ENCODE results near the gene EPHB4.

The EPHB4 gene

DNA sequence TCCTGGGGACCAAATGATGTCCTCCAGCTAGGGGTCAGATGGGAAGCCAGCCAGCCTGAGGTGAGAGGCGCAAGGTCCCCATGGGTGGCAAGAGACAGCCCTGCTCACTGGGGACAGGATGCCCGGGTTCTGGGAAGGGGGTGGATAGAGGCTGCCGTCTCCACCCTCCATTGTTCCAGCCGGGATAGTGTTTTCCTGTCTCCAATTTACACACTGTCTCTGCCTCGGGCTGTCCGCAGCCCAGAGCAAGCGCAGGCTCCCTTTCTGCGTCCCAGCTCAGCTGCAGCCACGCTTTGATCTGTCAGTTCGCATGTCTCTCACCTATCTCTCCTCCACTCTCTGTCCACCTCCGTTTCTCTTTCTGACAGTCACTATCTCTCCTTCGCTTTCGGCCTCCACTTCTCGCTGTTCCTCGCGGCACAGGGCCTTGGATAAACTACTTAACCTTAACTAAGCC lies 2.1 kb downstream of the EPHB4 start:
- CTCF ChIA-PET: interaction anchor here (0.7 to 7.3 kb wide), 7 partner anchors 9 to 120 kb away, joined by 3 to 53 read pairs (median 5); partner anchors contain the start of genes POP7 and SLC12A9
- POLR2A ChIA-PET: interaction anchor here (0.5 kb wide), 1 partner anchor 119 kb away, joined by 3 read pairs; the partner anchor contains the start of gene POP7
- TF ChIP-seq, protein P1, sequence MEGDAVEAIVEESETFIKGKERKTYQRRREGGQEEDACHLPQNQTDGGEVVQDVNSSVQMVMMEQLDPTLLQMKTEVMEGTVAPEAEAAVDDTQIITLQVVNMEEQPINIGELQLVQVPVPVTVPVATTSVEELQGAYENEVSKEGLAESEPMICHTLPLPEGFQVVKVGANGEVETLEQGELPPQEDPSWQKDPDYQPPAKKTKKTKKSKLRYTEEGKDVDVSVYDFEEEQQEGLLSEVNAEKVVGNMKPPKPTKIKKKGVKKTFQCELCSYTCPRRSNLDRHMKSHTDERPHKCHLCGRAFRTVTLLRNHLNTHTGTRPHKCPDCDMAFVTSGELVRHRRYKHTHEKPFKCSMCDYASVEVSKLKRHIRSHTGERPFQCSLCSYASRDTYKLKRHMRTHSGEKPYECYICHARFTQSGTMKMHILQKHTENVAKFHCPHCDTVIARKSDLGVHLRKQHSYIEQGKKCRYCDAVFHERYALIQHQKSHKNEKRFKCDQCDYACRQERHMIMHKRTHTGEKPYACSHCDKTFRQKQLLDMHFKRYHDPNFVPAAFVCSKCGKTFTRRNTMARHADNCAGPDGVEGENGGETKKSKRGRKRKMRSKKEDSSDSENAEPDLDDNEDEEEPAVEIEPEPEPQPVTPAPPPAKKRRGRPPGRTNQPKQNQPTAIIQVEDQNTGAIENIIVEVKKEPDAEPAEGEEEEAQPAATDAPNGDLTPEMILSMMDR (IDR thresholded peaks at IDR 0.05; ENCODE audit: insufficient read depth, low read length, missing control alignments): no peak
- DNase-seq (ENCODE audit: low read depth, low spot score): no peak
- H3K4me3 ChIP-seq (ENCODE audit: low read depth, low read length): peak overlapping the region; percentile 74

- POLR2A ChIA-PET: interaction anchor here (0.5 kb wide), 1 partner anchor 119 kb away, joined by 3 read pairs; the partner anchor contains the start of gene POP7
- peak overlapping the region; percentile 74 for H3K4me3 ChIP-seq (ENCODE audit: low read depth, low read length)
Observed at GRCh38 chr7:100824499-100825214, 2.7 kb downstream of the EPHB4 start.

GRCh38 chr7:100823534-100823933 lies 3.8 kb downstream of the EPHB4 start:
- DNase-seq (ENCODE audit: low read depth, low spot score): no peak
- ChIA-PET CTCF (interaction anchor here (0.8 to 7.3 kb wide), 5 partner anchors 8 to 131 kb away, joined by 3 to 53 read pairs (median 3); partner anchors contain the start of gene SLC12A9), POLR2A (no interaction called here)
- TF ChIP-seq, protein P1 (IDR thresholded peaks at IDR 0.05; ENCODE audit: insufficient read depth, low read length, missing control alignments): no peak
- H3K4me3 ChIP-seq (ENCODE audit: low read depth, low read length): no peak overlapping the region

More at GRCh38 chr7:100824499-100825214, 2.7 kb downstream of the EPHB4 start:
- TF ChIP-seq, protein P1 (IDR thresholded peaks at IDR 0.05; ENCODE audit: insufficient read depth, low read length, missing control alignments): no peak
- DNase-seq (ENCODE audit: low read depth, low spot score): no peak
- CTCF ChIA-PET: interaction anchor here (0.6 to 7.3 kb wide), 4 partner anchors 8 to 120 kb away, joined by 3 to 53 read pairs (median 28); partner anchors contain the start of genes POP7 and SLC12A9

DNA sequence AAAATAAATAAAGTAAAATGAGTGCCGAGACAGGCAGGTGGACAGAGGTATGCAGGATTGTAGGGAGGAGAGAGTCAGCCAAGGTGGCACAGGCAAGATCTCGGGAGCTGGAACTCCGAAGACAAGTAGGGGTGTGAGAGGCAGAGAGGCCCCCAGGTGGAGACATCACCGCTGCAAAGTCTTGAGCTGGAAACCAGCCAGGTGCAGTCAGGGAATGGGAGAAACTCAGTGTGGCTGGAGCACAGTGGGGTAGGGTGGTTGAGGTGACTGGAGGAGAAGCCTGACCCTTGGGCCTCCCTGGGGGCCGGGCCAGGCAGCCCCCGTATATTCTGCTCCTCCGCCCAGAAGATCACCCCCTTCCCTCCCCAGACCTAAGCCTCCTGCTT lies 4.2 kb downstream of the EPHB4 start:
- H3K4me3 ChIP-seq (ENCODE audit: low read depth, low read length): no peak overlapping the region
- DNase-seq (ENCODE audit: low read depth, low spot score): no peak
- CTCF ChIA-PET: interaction anchor here (1.1 to 7.3 kb wide), 4 partner anchors 8 to 131 kb away, joined by 3 to 53 read pairs (median 6); partner anchors contain the start of gene SLC12A9
- TF ChIP-seq, protein P1 (IDR thresholded peaks at IDR 0.05; ENCODE audit: insufficient read depth, low read length, missing control alignments): no peak
- POLR2A ChIA-PET: no interaction called here

DNA sequence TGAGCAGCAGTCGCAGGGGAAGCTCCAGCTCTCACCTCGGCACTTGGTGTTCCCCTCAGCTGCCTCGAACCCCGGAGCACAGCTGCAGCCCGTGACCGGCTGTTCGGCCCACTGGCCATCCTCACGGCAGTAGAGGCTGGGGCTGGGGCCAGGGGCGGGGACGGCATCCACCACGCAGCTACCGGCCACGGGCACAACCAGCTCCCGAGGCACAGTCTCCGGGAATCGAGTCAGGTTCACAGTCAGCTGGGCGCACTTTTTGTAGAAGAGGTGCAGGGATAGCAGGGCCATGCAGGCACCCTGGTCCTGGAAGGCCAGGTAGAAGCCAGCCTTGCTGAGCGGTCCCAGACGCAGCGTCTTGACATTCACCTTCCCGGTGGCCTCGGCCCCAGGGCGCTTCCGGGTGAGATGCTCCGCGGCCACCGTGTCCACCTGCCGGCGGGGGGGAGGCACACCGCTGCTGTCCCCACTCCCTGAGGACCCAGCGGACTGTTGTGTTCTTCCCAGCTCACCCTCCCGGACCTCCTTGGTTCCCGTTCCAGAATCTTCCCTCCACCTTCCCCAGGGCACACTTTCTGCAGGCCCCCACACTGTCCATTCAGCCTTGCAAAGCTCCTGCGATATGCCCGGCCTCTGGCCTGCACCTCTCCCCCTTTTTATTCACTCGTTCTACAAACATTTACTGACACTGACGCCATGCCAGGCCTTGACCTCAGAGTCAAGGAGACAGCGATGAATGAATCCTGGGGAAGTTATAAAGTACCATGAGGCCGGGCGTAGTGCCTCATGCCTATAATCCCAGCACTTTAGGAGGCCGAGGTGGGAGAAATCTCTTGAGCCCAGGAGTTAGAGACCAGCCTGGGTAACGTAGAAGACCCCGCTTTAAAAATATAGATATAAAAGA lies 4.8 kb downstream of the EPHB4 start:
- ChIA-PET CTCF (interaction anchor here (1.1 to 7.3 kb wide), 4 partner anchors 9 to 130 kb away, joined by 3 to 53 read pairs (median 6); partner anchors contain the start of gene SLC12A9), POLR2A (no interaction called here)
- no peak for DNase-seq (ENCODE audit: low read depth, low spot score)
- no peak overlapping the region for H3K4me3 ChIP-seq (ENCODE audit: low read depth, low read length)
- TF ChIP-seq, protein P1 (IDR thresholded peaks at IDR 0.05; ENCODE audit: insufficient read depth, low read length, missing control alignments): no peak
